Osteoblast (primary cell): ENCODE results near the gene ACBD6. TPM values are rescaled to one million over a fixed set of nuclear protein-coding genes. Genes with fewer than 3 reads are reported as not detected.
A peak's percentile ranks its signal among the peaks of the same experiment; 100 is the strongest.

ENCODE experiments used
- DNase-seq: peaks from one replicate; pipeline ENCODE4 v3.0.0; 2011; ENCODE audit warnings: low spot score, mixed read lengths; ENCODE audit not compliant: insufficient read length; ENCODE audit errors: missing footprints
- H2AFZ ChIP-seq: 2 replicates; pipeline ENCODE4 v1.6.0; 2011; ENCODE audit warnings: mild to moderate bottlenecking, low read length
- H3K27ac ChIP-seq: 2 replicates; pipeline ENCODE4 v1.5.1; 2011; ENCODE audit warnings: mild to moderate bottlenecking, low read depth, low read length, moderate library complexity
- H3K27me3 ChIP-seq: 2 replicates; pipeline ENCODE4 v1.6.0; 2012; ENCODE audit warnings: mild to moderate bottlenecking, control low read depth, inconsistent platforms, low read length, moderate library complexity; ENCODE audit not compliant: insufficient read depth
- H3K36me3 ChIP-seq: 2 replicates; pipeline ENCODE4 v1.5.1; 2011; ENCODE audit warnings: mild to moderate bottlenecking, low read length, control low read depth, moderate library complexity; ENCODE audit not compliant: insufficient read depth
- H3K4me1 ChIP-seq: 2 replicates; pipeline ENCODE4 v1.5.1; 2011; ENCODE audit warnings: mild to moderate bottlenecking, low read length, control low read depth, moderate library complexity; ENCODE audit not compliant: insufficient read depth
- H3K4me2 ChIP-seq: 2 replicates; pipeline ENCODE4 v1.6.0; 2011; ENCODE audit warnings: mild to moderate bottlenecking, low read length; ENCODE audit not compliant: insufficient read depth
- H3K4me3 ChIP-seq: fragments of 200-600 bp; sonication (generic); 3 replicates; pipeline ENCODE4 v1.5.1; 2012; ENCODE audit warnings: mild to moderate bottlenecking, low read length, inconsistent platforms; ENCODE audit not compliant: insufficient read depth
- H3K79me2 ChIP-seq: 2 replicates; pipeline ENCODE4 v1.6.0; 2012; ENCODE audit warnings: mild to moderate bottlenecking, low read length, control low read depth, inconsistent platforms; ENCODE audit not compliant: insufficient read depth
- H3K9me3 ChIP-seq: 2 replicates; pipeline ENCODE4 v1.5.1; 2011; ENCODE audit warnings: low read depth, low read length, control low read depth
- H4K20me1 ChIP-seq: 2 replicates; pipeline ENCODE4 v1.6.0; 2012; ENCODE audit warnings: mild to moderate bottlenecking, low read length, control low read depth; ENCODE audit not compliant: insufficient read depth
- CTCF ChIP-seq: IDR thresholded peaks from 2 replicates; pipeline ENCODE4 v1.5.1; 2011; ENCODE audit warnings: mild to moderate bottlenecking, low read depth, low read length, moderate library complexity; ENCODE audit errors: extremely low read depth
- total RNA-seq: library from RNA; depleted of rRNA; stranded (reverse); fragments of >200 nt; gene quantifications from 2 replicates; pipeline ENCODE4 v1.2.3, GENCODE V29; 2012

Gene ACBD6
- total RNA-seq, 1 donor = 55.7 TPM

GRCh38 chr1:180272395-180272794, 230.0 kb downstream of the ACBD6 start:
- Histone ChIP-seq H4K20me1 (no peaks in the 10 kb centered on the region), H2AFZ (no peak overlapping the region), H3K36me3 (peaks cover 4% of the 10 kb centered on the region), H3K27me3 (no peaks in the 10 kb centered on the region), H3K4me3 (no peak overlapping the region), H3K4me1 (no peaks in the 10 kb centered on the region), H3K27ac (no peak overlapping the region), H3K4me2 (no peak overlapping the region), H3K9me3 (no peaks in the 10 kb centered on the region), H3K79me2 (no peaks in the 10 kb centered on the region)
- DNase-seq = peak; percentile 44
- no peak for TF ChIP-seq CTCF

- Histone ChIP-seq H3K27me3 (no peaks in the 10 kb centered on the region), H3K27ac (no peak overlapping the region), H4K20me1 (no peaks in the 10 kb centered on the region), H3K4me3 (no peak overlapping the region), H3K4me1 (no peaks in the 10 kb centered on the region), H3K4me2 (no peak overlapping the region), H3K36me3 (peaks cover 4% of the 10 kb centered on the region), H3K79me2 (no peaks in the 10 kb centered on the region), H3K9me3 (no peaks in the 10 kb centered on the region), H2AFZ (no peak overlapping the region)
- TF ChIP-seq CTCF = no peak
- no peak for DNase-seq
These were observed 230.8 kb downstream of the ACBD6 start for GRCh38 chr1:180271272-180272255.

DNA sequence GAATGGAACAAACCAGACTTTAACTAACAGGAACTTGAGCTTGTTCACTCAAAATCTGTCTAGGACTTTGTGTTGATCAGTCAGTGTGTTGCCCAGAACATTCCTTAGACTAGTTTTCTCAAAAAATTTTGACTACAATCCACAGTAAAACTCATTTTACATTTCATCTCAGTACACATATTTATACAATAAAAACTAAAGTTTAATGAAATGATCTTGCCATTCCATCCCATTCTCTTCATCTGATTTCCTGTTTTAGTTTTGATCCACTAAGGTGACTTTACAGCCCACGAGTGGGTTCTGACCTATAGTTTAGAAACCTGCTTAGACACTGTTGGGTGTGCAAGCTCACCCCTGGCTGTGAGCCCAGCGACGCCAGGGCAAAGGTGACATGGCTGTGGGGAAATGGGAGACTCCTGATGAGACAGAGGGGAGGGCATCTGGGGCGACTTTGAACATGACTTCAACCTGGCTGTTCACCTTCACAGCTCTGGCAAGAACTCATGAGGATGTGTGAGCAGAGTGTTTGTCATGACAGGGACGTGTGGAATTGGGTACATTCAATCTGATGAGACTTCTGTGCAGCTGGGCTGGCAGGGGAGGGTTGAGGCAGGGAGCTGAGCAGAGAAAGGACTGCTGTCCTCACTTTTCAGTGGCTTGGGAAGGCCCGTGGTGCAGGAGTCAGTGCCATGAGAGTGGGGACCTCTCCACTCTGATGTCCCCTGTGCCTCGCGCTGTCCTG, 231.7 kb downstream of the ACBD6 start:
- Histone ChIP-seq H3K27me3 (peaks cover 6% of the 10 kb centered on the region), H3K4me1 (no peaks in the 10 kb centered on the region), H3K79me2 (no peaks in the 10 kb centered on the region), H3K4me2 (no peak overlapping the region), H3K9me3 (no peaks in the 10 kb centered on the region), H3K27ac (no peak overlapping the region), H3K4me3 (no peak overlapping the region), H2AFZ (no peak overlapping the region), H3K36me3 (peaks cover 4% of the 10 kb centered on the region), H4K20me1 (no peaks in the 10 kb centered on the region)
- DNase-seq = no peak
- no peak for TF ChIP-seq CTCF
